Measurements from ENCODE around the gene ATRX.

DNA sequence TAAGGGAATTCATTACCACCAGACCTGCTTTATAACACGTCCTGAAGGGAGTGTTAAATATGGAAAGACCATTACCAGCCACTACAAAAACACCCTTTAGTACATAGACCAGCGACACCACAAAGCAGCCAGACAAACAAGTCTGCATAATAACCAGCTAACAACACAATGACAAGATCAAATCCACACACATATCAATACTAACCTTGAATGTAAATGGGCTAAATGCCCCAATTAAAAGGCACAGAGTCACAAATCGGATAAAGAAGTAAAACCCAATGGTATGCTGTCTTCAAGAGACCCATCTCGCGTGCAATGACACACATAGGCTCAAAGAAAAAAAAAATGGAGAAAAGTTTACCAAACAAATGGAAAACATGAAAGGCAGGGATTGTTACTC, 302.0 kb downstream of the ATRX start:
- no peak for TF ChIP-seq ZNF274 (IDR thresholded peaks at IDR 0.05; ENCODE audit: low read depth, low read length)
- no peak for TF ChIP-seq SUZ12 (IDR thresholded peaks at IDR 0.05; ENCODE audit: extremely low read depth, insufficient read depth, insufficient read length)
- no peak for TF ChIP-seq YY1 (IDR thresholded peaks at IDR 0.05; ENCODE audit: insufficient read depth, insufficient read length)

Measured in NT2/D1 (cell line).